Chondrocyte (in vitro differentiated cells): ENCODE results near the gene PIP5K1C. TPM values are rescaled to one million over a fixed set of nuclear protein-coding genes. Genes with fewer than 3 reads are reported as not detected.

Source experiments
- DNase-seq: peaks from one replicate; pipeline ENCODE4 v3.0.0; 2021; ENCODE audit warnings: mixed read lengths, low spot score
- H3K27ac Mint-ChIP-seq: one replicate; pipeline ENCODE4 v1.8.0; 2021; ENCODE audit warnings: mild to moderate bottlenecking, moderate library complexity, mixed read lengths; ENCODE audit not compliant: unreplicated experiment
- H3K27me3 Mint-ChIP-seq: 2 replicates; pipeline ENCODE4 v1.8.0; 2021; ENCODE audit warnings: low read depth, mixed read lengths
- H3K36me3 Mint-ChIP-seq: 2 replicates; pipeline ENCODE4 v1.8.0; 2021; ENCODE audit warnings: low read depth, mixed read lengths
- H3K4me1 Mint-ChIP-seq: 2 replicates; pipeline ENCODE4 v1.8.0; 2021; ENCODE audit warnings: low read depth, mild to moderate bottlenecking, mixed read lengths
- H3K4me3 Mint-ChIP-seq: one replicate; pipeline ENCODE4 v1.8.0; 2021; ENCODE audit warnings: mild to moderate bottlenecking, moderate library complexity, mixed read lengths; ENCODE audit not compliant: unreplicated experiment
- H3K9me3 Mint-ChIP-seq: 2 replicates; pipeline ENCODE4 v1.8.0; 2021; ENCODE audit warnings: low read depth, mixed read lengths
- total RNA-seq: library from RNA; stranded (reverse); gene quantifications from 3 replicates; pipeline ENCODE4 v1.2.1, GENCODE V29; 2021
- TF ChIP-seq, protein P1 (sequence below): fragments of 200-600 bp; sonication (generic); IDR thresholded peaks from 2 replicates; pipeline ENCODE4 v1.5.0; 2021; ENCODE audit warnings: antibody characterized with exemption, mild to moderate bottlenecking, moderate library complexity

Gene PIP5K1C
- total RNA-seq, 1 donor from 2014 or later = 81.0 TPM

DNA sequence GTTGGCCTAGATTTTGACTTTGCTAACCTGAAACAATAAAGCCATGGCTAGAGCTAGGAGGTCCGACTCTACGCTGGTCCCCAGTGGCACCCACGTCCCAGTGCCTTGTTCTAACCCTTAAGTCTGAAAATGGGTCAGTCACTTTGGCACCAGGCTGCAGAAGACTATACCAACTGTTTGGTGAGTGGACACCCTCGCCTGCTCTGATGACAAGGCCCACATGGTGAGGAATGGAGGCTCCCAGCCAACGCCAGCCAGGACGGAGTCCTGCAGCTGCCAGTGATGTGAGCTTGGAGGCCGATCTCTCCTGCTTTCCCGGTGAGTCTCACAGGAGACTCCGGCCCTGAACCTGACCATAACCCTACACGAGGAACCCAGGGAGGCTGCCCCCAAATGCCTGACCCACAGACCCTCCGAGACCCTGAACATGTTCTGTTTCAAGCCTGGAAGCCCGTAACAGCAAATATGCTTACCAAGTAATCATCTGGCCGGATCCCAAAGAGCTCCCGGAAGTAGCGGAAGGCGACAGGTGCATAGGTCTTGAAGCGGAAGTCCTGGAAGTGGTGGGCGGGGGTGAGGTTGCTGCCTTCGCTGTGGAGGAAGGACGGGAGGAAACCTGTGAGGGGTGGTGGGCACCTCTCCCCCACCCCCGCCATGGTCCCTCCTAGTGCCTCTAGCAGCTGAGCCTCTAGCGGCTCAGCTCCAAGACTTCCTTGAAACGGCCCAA is 39.6 kb downstream of the PIP5K1C start:
- DNase-seq = no peak
- H3K36me3 Mint-ChIP-seq = peaks cover 28% of the 10 kb centered on the region
- no peak overlapping the region for H3K27ac Mint-ChIP-seq
- H3K27me3 Mint-ChIP-seq = no peaks in the 10 kb centered on the region
- no peaks in the 10 kb centered on the region for H3K9me3 Mint-ChIP-seq
- TF ChIP-seq, protein P1, sequence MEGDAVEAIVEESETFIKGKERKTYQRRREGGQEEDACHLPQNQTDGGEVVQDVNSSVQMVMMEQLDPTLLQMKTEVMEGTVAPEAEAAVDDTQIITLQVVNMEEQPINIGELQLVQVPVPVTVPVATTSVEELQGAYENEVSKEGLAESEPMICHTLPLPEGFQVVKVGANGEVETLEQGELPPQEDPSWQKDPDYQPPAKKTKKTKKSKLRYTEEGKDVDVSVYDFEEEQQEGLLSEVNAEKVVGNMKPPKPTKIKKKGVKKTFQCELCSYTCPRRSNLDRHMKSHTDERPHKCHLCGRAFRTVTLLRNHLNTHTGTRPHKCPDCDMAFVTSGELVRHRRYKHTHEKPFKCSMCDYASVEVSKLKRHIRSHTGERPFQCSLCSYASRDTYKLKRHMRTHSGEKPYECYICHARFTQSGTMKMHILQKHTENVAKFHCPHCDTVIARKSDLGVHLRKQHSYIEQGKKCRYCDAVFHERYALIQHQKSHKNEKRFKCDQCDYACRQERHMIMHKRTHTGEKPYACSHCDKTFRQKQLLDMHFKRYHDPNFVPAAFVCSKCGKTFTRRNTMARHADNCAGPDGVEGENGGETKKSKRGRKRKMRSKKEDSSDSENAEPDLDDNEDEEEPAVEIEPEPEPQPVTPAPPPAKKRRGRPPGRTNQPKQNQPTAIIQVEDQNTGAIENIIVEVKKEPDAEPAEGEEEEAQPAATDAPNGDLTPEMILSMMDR = no peak
- H3K4me3 Mint-ChIP-seq = no peak overlapping the region
- peaks cover 4% of the 10 kb centered on the region for H3K4me1 Mint-ChIP-seq

GRCh38 chr19:3659746-3660112 is 40.5 kb downstream of the PIP5K1C start:
- Mint-ChIP-seq H3K4me3 (no peak overlapping the region), H3K4me1 (peaks cover 8% of the 10 kb centered on the region), H3K36me3 (peaks cover 28% of the 10 kb centered on the region), H3K27me3 (no peaks in the 10 kb centered on the region), H3K27ac (no peak overlapping the region), H3K9me3 (no peaks in the 10 kb centered on the region)
- TF ChIP-seq, protein P1 = no peak
- no peak for DNase-seq

DNA sequence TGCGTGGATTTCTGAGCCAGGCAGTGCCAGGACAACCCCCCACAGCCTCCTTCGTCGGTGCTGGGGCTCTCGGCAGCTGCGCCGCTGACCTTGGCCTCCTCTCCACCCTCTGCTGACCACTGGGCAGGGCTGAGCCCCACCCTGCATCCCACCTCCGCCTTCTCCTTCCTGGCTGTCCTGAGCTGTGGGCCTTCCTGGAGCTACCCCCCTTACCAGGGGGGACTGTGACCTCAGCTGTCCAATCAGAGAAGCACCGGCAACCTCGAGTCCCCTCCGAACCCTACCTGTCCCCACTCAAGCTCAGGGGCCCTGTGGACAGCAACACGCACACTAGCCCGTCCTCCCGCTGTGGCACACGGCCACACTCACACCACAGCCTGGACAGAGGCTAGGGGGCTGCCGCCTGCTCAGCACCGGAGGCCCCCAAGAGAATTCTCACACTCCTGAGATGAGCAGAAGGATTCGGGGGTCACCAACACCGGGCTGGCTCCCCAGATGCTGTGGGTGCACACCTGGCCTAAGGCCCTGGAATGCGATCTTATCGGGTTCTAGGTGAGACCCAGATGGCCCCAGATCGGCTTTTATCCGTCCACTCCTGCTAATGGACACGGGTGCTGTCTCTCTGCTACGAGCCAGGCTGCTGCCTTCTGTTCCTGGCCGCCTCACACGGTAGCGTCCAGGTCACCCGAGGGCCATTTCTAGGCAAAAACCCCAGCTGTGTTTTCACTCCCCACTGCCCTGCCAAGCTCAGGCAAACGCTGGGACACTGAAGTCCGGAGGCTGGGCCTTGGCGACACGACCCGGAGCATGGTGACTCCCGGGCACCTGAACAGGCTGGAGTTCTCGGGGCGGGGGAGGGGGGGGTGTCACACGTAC is 41.2 kb downstream of the PIP5K1C start:
- Mint-ChIP-seq H3K27me3 (no peaks in the 10 kb centered on the region), H3K36me3 (peaks cover 28% of the 10 kb centered on the region), H3K4me1 (peaks cover 6% of the 10 kb centered on the region), H3K27ac (peak overlapping the region; percentile 32), H3K9me3 (no peaks in the 10 kb centered on the region), H3K4me3 (no peak overlapping the region)
- TF ChIP-seq, protein P1 = no peak
- DNase-seq = no peak

GRCh38 chr19:3658004-3658869 is 42.0 kb downstream of the PIP5K1C start:
- Mint-ChIP-seq H3K9me3 (no peaks in the 10 kb centered on the region), H3K36me3 (peaks cover 21% of the 10 kb centered on the region), H3K4me1 (peaks cover 6% of the 10 kb centered on the region), H3K27me3 (no peaks in the 10 kb centered on the region), H3K4me3 (no peak overlapping the region), H3K27ac (no peak overlapping the region)
- DNase-seq = no peak
- TF ChIP-seq, protein P1 = no peak

DNA sequence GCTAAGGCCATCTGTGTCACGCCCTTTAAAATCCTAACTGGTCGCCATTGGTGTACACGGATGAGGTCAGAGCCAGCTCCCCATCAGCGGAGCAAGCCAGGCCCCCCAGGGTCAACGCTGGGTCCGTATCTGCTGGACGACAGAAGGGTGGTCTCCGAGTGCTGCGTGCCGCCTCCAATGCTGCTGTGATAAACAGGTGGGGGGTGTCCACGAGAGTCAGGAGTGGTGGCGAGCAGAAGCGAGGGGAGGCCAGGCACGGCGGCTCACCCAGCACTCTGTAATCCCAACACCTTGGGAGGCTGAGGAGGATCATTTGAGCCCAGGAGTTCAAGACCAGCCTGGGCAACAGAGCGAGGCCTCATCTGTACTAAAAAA is 42.9 kb downstream of the PIP5K1C start:
- Mint-ChIP-seq H3K36me3 (peaks cover 19% of the 10 kb centered on the region), H3K4me1 (peaks cover 6% of the 10 kb centered on the region), H3K27me3 (no peaks in the 10 kb centered on the region), H3K4me3 (no peak overlapping the region), H3K27ac (no peak overlapping the region), H3K9me3 (no peaks in the 10 kb centered on the region)
- no peak for DNase-seq
- TF ChIP-seq, protein P1 = no peak
